A673 (cell line): ENCODE data around the gene INTS6L.

ENCODE experiments used
- EZH2 ChIP-seq: fragments of 200-600 bp; sonication (generic); IDR thresholded peaks from 2 replicates; pipeline ENCODE4 v1.6.1; 2017; ENCODE audit warnings: borderline replicate concordance, low read depth, mild to moderate bottlenecking, mixed read lengths, antibody characterized with exemption, low read length; ENCODE audit not compliant: poor library complexity, severe bottlenecking
- TF ChIP-seq, protein P1 (sequence below): fragments of 300-800, 200-600 bp; sonication (generic); conservative IDR thresholded peaks from 2 replicates; pipeline ENCODE4 v1.5.1; 2017; ENCODE audit warnings: low read depth, mild to moderate bottlenecking, antibody characterized with exemption, low read length, moderate library complexity, mixed read lengths

DNA sequence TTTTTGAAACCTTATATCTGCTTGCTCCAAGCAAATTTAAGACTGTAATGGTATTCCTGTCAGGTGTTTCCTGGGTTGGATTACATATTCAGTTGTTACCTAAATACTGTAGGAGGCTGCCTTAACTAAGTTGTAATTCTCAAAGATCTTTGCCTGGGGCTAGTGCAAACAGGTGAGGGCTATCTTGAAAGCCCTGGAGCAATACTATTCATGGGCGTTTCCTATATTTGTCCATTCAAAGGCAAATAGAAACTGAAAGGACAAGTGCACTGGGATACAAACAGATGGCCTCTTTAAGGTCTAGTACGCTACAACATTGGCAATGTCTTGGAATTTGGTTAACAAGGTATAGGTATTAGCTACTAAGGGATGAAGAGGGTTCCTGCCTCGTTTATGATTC is 108.9 kb downstream of the INTS6L start:
- TF ChIP-seq, protein P1, sequence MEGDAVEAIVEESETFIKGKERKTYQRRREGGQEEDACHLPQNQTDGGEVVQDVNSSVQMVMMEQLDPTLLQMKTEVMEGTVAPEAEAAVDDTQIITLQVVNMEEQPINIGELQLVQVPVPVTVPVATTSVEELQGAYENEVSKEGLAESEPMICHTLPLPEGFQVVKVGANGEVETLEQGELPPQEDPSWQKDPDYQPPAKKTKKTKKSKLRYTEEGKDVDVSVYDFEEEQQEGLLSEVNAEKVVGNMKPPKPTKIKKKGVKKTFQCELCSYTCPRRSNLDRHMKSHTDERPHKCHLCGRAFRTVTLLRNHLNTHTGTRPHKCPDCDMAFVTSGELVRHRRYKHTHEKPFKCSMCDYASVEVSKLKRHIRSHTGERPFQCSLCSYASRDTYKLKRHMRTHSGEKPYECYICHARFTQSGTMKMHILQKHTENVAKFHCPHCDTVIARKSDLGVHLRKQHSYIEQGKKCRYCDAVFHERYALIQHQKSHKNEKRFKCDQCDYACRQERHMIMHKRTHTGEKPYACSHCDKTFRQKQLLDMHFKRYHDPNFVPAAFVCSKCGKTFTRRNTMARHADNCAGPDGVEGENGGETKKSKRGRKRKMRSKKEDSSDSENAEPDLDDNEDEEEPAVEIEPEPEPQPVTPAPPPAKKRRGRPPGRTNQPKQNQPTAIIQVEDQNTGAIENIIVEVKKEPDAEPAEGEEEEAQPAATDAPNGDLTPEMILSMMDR = no peak
- TF ChIP-seq EZH2 = no peak
